ENCODE data around the gene CEP128.

DNA sequence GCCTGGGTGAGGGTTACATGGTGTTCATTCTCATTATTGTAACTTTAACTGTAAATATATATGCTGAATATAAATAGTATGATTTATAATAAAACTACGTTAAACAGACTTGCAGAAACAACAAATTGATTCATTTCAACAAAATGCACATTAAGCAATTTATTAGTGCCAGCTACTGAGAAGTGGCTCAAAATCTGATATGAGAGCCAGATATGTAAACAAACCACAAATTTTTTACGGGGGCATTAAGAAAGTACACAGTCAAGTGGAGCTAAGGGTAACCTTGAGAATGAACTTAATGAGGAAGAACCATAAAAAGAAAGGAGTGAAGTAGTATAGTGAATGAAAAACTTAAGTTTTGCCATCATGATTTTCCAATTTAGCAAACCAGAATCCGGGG is 40.3 kb downstream of the CEP128 start:
- TF ChIP-seq, protein P1, sequence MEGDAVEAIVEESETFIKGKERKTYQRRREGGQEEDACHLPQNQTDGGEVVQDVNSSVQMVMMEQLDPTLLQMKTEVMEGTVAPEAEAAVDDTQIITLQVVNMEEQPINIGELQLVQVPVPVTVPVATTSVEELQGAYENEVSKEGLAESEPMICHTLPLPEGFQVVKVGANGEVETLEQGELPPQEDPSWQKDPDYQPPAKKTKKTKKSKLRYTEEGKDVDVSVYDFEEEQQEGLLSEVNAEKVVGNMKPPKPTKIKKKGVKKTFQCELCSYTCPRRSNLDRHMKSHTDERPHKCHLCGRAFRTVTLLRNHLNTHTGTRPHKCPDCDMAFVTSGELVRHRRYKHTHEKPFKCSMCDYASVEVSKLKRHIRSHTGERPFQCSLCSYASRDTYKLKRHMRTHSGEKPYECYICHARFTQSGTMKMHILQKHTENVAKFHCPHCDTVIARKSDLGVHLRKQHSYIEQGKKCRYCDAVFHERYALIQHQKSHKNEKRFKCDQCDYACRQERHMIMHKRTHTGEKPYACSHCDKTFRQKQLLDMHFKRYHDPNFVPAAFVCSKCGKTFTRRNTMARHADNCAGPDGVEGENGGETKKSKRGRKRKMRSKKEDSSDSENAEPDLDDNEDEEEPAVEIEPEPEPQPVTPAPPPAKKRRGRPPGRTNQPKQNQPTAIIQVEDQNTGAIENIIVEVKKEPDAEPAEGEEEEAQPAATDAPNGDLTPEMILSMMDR (conservative IDR thresholded peaks at IDR 0.05; ENCODE audit: low read length): no peak
- no peak for TF ChIP-seq EZH2phosphoT487 (IDR thresholded peaks at IDR 0.05; ENCODE audit: borderline replicate concordance, low read depth, low read length)

All from OCI-LY7 (cell line).